GF-D8 (cell line): ENCODE data around the gene CALN1.
"Not testable (repeated sequence)": the region's sequence is repeated elsewhere in the genome, so short reads cannot be mapped to it uniquely, and the experiment has no call there.

Experiments used
- DNase-seq: peaks from one replicate; lab custom pipeline; 2025; lab: John Stamatoyannopoulos, UW

Gene CALN1

GRCh38 chr7:72097226-72097625 is 314.9 kb downstream of the CALN1 start:
- no peak for DNase-seq

GRCh38 chr7:72092769-72093168 is 319.4 kb downstream of the CALN1 start:
- no peak for DNase-seq

GRCh38 chr7:72087926-72088325 is 324.2 kb downstream of the CALN1 start:
- no peak for DNase-seq

- no peak for DNase-seq
Observed at GRCh38 chr7:72080865-72081510, 331.1 kb downstream of the CALN1 start.

GRCh38 chr7:72080341-72080766 is 331.8 kb downstream of the CALN1 start:
- no peak for DNase-seq

- no peak for DNase-seq
Observed at GRCh38 chr7:72078856-72079255, 333.3 kb downstream of the CALN1 start.

GRCh38 chr7:72078301-72078700 is 333.8 kb downstream of the CALN1 start:
- no peak for DNase-seq

- no peak for DNase-seq
Observed at GRCh38 chr7:72077786-72078185, 334.4 kb downstream of the CALN1 start.

- no peak for DNase-seq
Observed at GRCh38 chr7:72072901-72073300, 339.2 kb downstream of the CALN1 start.

GRCh38 chr7:72069263-72069662 is 342.9 kb downstream of the CALN1 start:
- no peak for DNase-seq

- not testable (repeated sequence) for DNase-seq
Observed at GRCh38 chr7:72065764-72066163, 346.4 kb downstream of the CALN1 start.

GRCh38 chr7:72064916-72065315 is 347.2 kb downstream of the CALN1 start:
- no peak for DNase-seq

- no peak for DNase-seq
Observed at GRCh38 chr7:72063330-72063729, 348.8 kb downstream of the CALN1 start.

- no peak for DNase-seq
Observed at GRCh38 chr7:72062666-72063065, 349.5 kb downstream of the CALN1 start.

- no peak for DNase-seq
Observed at GRCh38 chr7:72059925-72060324, 352.2 kb downstream of the CALN1 start.

GRCh38 chr7:72058579-72058978 is 353.6 kb downstream of the CALN1 start:
- no peak for DNase-seq

GRCh38 chr7:72057796-72058195 is 354.3 kb downstream of the CALN1 start:
- no peak for DNase-seq

GRCh38 chr7:72057231-72057630 is 354.9 kb downstream of the CALN1 start:
- DNase-seq: no peak

GRCh38 chr7:72055426-72055825 is 356.7 kb downstream of the CALN1 start:
- no peak for DNase-seq

- DNase-seq: no peak
Observed at GRCh38 chr7:72053292-72053691, 358.8 kb downstream of the CALN1 start.

GRCh38 chr7:72048420-72048819 is 363.7 kb downstream of the CALN1 start:
- DNase-seq: no peak

GRCh38 chr7:72042855-72043254 is 369.3 kb downstream of the CALN1 start:
- DNase-seq: no peak

- no peak for DNase-seq
Observed at GRCh38 chr7:72040641-72041040, 371.5 kb downstream of the CALN1 start.

- no peak for DNase-seq
Observed at GRCh38 chr7:72039460-72039859, 372.7 kb downstream of the CALN1 start.
